K562 (cell line): ENCODE results near the gene PAX8. TPM values are rescaled to one million over a fixed set of nuclear protein-coding genes. Genes with fewer than 3 reads are reported as not detected.

Source experiments
- ATAC-seq: fragments of 200-7000 bp; cut with Tn5 transposase; 3 replicates; pipeline ENCODE4 v1.9.1; 2020; ENCODE audit warnings: moderate library complexity
- BruUV-seq: library from RNA; stranded (reverse); fragments of 400-500 nt; replicated peaks from 2 replicates; lab custom pipeline; 2021; lab: Mats Ljungman, UMichigan
- CTCF ChIA-PET: fragments of 300-600 bp; formaldehyde crosslinking; extraction: SDS; loops from one replicate; lab custom pipeline; 2021; ENCODE audit warnings: low intra/inter-chr PET ratio; lab: Yijun Ruan, JAX
- POLR2A ChIA-PET: fragments of 300-600, 350-650 bp; sonication (Branson Sonifier 250); formaldehyde crosslinking; extraction: SDS; loops from one replicate; lab custom pipeline; 2021; ENCODE audit warnings: antibody characterized with exemption, inconsistent platforms; lab: Yijun Ruan, JAX
- DNase-seq, 4 experiments: peaks; one replicate each; pipeline versions ENCODE4 v3.0.0 to v3.0.0-alpha.2; 2011 to 2018; ENCODE audit warnings: low spot score in 3 of 4, mixed read lengths in 3 of 4; ENCODE audit errors: extremely low read depth in 1 of 4
- FAIRE-seq: peaks from 2 replicates; lab custom pipeline; 2011; peaks lifted over from hg19 to GRCh38; lab: Jason Lieb, UNC
- H2AFZ ChIP-seq: 2 replicates; pipeline ENCODE4 v1.6.0; 2011; ENCODE audit warnings: low read depth, low read length, control low read depth, inconsistent platforms
- H3K27ac ChIP-seq: fragments of 200-600 bp; 3 replicates; pipeline ENCODE4 v1.8.0; 2011; ENCODE audit warnings: low read depth, mild to moderate bottlenecking, control low read depth, inconsistent platforms, low read length, moderate library complexity, mixed read lengths; ENCODE audit errors: extremely low read depth
- H3K27me3 ChIP-seq, 2 experiments: fragments of 300-600 bp in 1 of 2; 2 replicates in 1 of 2; 3 replicates in 1 of 2; pipeline versions ENCODE4 v1.6.0 to v1.8.0; 2011; ENCODE audit warnings: inconsistent platforms in 2 of 2, low read length in 2 of 2, mild to moderate bottlenecking in 1 of 2, mixed read lengths in 1 of 2, moderate library complexity in 1 of 2; ENCODE audit not compliant: control insufficient read depth in 2 of 2, insufficient read depth in 2 of 2
- H3K36me3 ChIP-seq: fragments of 300-600 bp; 3 replicates; pipeline ENCODE4 v1.8.0; 2011; ENCODE audit warnings: mild to moderate bottlenecking, low read length, inconsistent platforms; ENCODE audit not compliant: control insufficient read depth, insufficient read depth
- H3K4me1 ChIP-seq, 2 experiments: fragments of 200-600 bp in 1 of 2; replicated peaks in 1 of 2; 2 replicates in 1 of 2; 3 replicates in 1 of 2; pipeline versions ENCODE4 v1.5.1 to v1.8.0; 2011; ENCODE audit warnings: inconsistent platforms in 2 of 2, low read length in 2 of 2, mild to moderate bottlenecking in 1 of 2, mixed read lengths in 1 of 2, moderate library complexity in 1 of 2; ENCODE audit not compliant: control insufficient read depth in 2 of 2, insufficient read depth in 2 of 2
- H3K4me2 ChIP-seq: 2 replicates; pipeline ENCODE4 v1.6.1; 2011; ENCODE audit warnings: low read length, control low read depth, inconsistent platforms, mixed read lengths; ENCODE audit not compliant: insufficient read depth
- H3K4me3 ChIP-seq: fragments of 200-600 bp; sonication (generic), shearing (Covaris generic); 2 replicates; pipeline ENCODE4 v1.5.1; 2016; ENCODE audit warnings: control low read depth, inconsistent platforms
- H3K79me2 ChIP-seq: fragments of 200-600 bp; 3 replicates; pipeline ENCODE4 v1.8.0; 2011; ENCODE audit warnings: low read length, inconsistent platforms; ENCODE audit not compliant: control insufficient read depth, insufficient read depth
- H3K9ac ChIP-seq, 2 experiments: 2 replicates each; pipeline versions ENCODE4 v1.6.0 to v1.6.1; 2011; ENCODE audit warnings: low read depth in 2 of 2, low read length in 2 of 2, control low read depth in 1 of 2, inconsistent platforms in 1 of 2, mild to moderate bottlenecking in 1 of 2, mixed read lengths in 1 of 2; ENCODE audit not compliant: insufficient read depth in 1 of 2
- H3K9me1 ChIP-seq: one replicate; pipeline ENCODE4 v1.6.0; 2011; ENCODE audit warnings: inconsistent platforms, mild to moderate bottlenecking, low read length, moderate library complexity; ENCODE audit not compliant: control insufficient read depth, insufficient read depth
- H3K9me3 ChIP-seq: replicated peaks from 2 replicates; pipeline ENCODE4 v1.5.1; 2011; ENCODE audit warnings: low read depth, low read length, inconsistent platforms; ENCODE audit not compliant: control insufficient read depth, insufficient read depth
- H4K20me1 ChIP-seq: replicated peaks from 2 replicates; pipeline ENCODE4 v1.6.1; 2011; ENCODE audit warnings: low read length, inconsistent platforms, mixed read lengths; ENCODE audit not compliant: control insufficient read depth, insufficient read depth
- ZBTB40 ChIP-seq, 2 experiments: fragments of 450-650 bp in 1 of 2; sonication (generic) in 1 of 2; formaldehyde crosslinking in 1 of 2; IDR thresholded peaks; 2 replicates each; pipeline versions ENCODE4 v1.7.1 to v1.9.0; 2016 to 2022; ENCODE audit warnings: inconsistent platforms in 1 of 2, mild to moderate bottlenecking in 1 of 2, missing genetic modification reagents in 1 of 2
- ZNF655 ChIP-seq: fragments of 250-450 bp; sonication (Bioruptor Pico); IDR thresholded peaks from 2 replicates; pipeline ENCODE4 v1.5.0; 2021
- WGBS: fragments of 100-300 bp; shearing (Covaris generic); methylation state at CpG from one replicate; pipeline ENCODE4 v1.1.6; 2016; ENCODE audit warnings: low coverage, mixed read lengths; ENCODE audit not compliant: insufficient coverage; ENCODE audit errors: missing lambda C conversion rate; 5-methylcytosine and 5-hydroxymethylcytosine counted together
- in situ Hi-C: fragments of 300-500 bp; cut with MboI; formaldehyde crosslinking; loops from 4 replicates; pipeline ENCODE4 v1.15.0; 2018; ENCODE audit warnings: inconsistent platforms, mixed read lengths
- intact Hi-C: fragments of 100-400 bp; cut with micrococcal nuclease; formaldehyde crosslinking; loops from 2 replicates; pipeline ENCODE4 v1.14.2; 2022
- polyA plus RNA-seq, 8 experiments: library from polyadenylated mRNA; depleted of rRNA in 4 of 8; stranded (reverse) in 5 of 8; unstranded in 3 of 8; fragments of >200 nt; fragmentation: Nextera tagmentation in 2 of 8; fragmentation: Illumina TruSeq in 1 of 8; extraction: Ambion mirVana in 2 of 8; extraction: Trizol in 1 of 8; gene quantifications; 2 replicates each; pipeline versions ENCODE4 v1.2.1 to v1.2.3, GENCODE V29; 2011 to 2014; ENCODE audit warnings: inconsistent platforms in 1 of 8, missing spikeins in 1 of 8
- total RNA-seq, 7 experiments: library from RNA; depleted of rRNA in 6 of 7; stranded (reverse); fragments of >200 nt in 6 of 7; fragmentation: Illumina TruSeq in 2 of 7; extraction: Trizol in 2 of 7; gene quantifications; 2 replicates each; pipeline versions ENCODE4 v1.2.1 to v1.2.3, GENCODE V29; 2011 to 2021; ENCODE audit warnings: low replicate concordance in 1 of 7

PAX8 gene
- total and polyA plus RNA-seq, 9 of the 15 experiments (the other 6 are each of a cell fraction or from before 2014, with no cell fraction given) = 0.13 to 2.1 (median 0.51) TPM

- intact Hi-C loops = loop anchor here (5.0 kb wide), 1 partner anchor 87 kb away; no protein-coding TSS in a partner anchor
- Histone ChIP-seq H3K79me2 (no peaks in the 10 kb centered on the region), H3K4me1 (peaks cover 5 to 6% of the 10 kb centered on the region in 2 experiments; a peak in 3 of 5 replicates), H3K9ac (no peak overlapping the region), H3K9me3 (no peaks in the 10 kb centered on the region), H2AFZ (no peak overlapping the region), H3K27ac (no peak overlapping the region), H3K27me3 (0 out of 5 replicates have a peak, but pooled peaks cover 0 to 4% of the 10 kb centered on the region in 2 experiments), H3K4me2 (no peak overlapping the region), H4K20me1 (no peaks in the 10 kb centered on the region), H3K9me1 (no peaks in the 10 kb centered on the region), H3K36me3 (no peaks in the 10 kb centered on the region), H3K4me3 (no peak overlapping the region)
- no TSS peak for BruUV-seq
- TF ChIP-seq ZNF655 (CRISPR knock-in tag) (no peak), ZBTB40 (IDR thresholded peaks at IDR 0.05) (0 out of 2 replicates have a peak, but pooled peaks have one; percentile 29), ZBTB40 (CRISPR knock-in tag; IDR thresholded peaks at IDR 0.05) (no peak)
- FAIRE-seq (no peak), DNase-seq (no peak), ATAC-seq (no peak)
- ChIA-PET POLR2A (no interaction called here), CTCF (no interaction called here)
- in situ Hi-C loops = no loop called here
- 0% methylated on average over 2 of the region's 2 CpGs for WGBS
Observed at GRCh38 chr2:113224647-113225236, 54.0 kb downstream of the PAX8 start.
